NCI-H2029 treated with DMSO at 0.1 percent for 48 hours (cell line): ENCODE data around the gene RPS10.
"Not testable (repeated sequence)": the region's sequence is repeated elsewhere in the genome, so short reads cannot be mapped to it uniquely, and the experiment has no call there.

Experiments used
- DNase-seq: peaks from one replicate; lab custom pipeline; 2025; lab: John Stamatoyannopoulos, UW

Gene RPS10

GRCh38 chr6:34392497-34393190 lies 33.2 kb downstream of the RPS10 start, which contains the start of gene NUDT3:
Gene NUDT3, minus strand, starts transcription at chr6:34392669. Its CDS starts 307 bp downstream, at chr6:34392362.
- DNase-seq: peak; percentile 70

DNA sequence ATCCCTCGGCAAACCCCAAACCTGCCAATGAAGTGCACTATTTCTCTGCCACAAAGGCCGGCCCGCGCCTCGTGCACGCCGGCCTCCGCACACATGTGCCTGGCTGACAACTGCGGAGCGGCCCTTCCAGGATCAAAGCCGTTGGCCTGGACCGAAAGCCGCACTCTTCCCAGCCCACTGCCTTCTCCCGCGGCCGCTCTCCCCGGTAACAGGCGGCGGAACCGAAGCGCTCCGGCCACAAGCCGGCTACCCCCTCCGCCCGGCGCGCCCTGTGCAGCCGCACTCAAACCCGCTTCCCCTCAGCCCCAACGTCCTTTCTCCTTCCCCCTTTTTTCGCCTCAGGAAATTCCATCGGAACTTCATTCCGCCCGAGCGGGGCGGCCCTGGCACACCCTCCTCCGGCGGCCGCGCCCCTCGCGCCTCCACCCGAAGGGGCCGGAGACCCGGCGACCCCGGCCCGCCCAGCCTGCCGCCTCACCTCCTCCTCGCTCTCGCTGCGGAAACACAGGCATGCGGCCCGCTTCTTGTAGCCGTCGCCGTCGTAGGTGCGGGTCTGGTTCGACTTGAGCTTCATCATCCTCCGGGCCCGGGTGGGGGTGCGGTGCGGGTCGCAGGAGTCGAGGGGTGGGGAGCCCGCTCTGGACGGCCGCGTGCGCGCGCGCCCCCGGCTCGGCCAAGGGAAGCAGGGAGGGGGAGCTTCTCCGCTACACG lies 33.9 kb downstream of the RPS10 start:
- peak; percentile 36 for DNase-seq

- no peak for DNase-seq
These were observed 34.4 kb downstream of the RPS10 start for GRCh38 chr6:34391473-34391785.

GRCh38 chr6:34390531-34391472 lies 35.1 kb downstream of the RPS10 start:
- peak; percentile 73 for DNase-seq

DNA sequence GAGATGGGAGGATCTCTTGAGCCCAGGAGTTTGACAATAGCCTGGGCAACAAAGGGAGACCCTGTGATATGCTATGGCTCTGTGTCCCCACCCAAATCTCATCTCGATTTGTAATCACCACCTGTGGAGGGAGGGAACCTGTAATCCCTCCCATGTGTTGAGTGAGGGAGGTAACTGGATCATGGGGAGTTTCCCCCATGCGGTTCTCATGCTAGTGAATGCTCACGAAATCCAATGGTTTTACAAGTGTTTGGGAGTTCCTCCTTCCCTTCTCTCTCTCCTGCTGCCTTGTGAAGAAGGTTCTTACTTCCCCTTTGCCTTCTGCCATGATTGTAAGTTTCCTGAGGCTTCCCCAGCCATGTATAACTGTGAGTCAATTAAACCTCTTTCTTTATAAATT lies 36.8 kb downstream of the RPS10 start:
- DNase-seq: no peak

- DNase-seq: no peak
These were observed 37.4 kb downstream of the RPS10 start for GRCh38 chr6:34388421-34388820.

GRCh38 chr6:34386316-34387137 lies 39.3 kb downstream of the RPS10 start:
- no peak for DNase-seq

GRCh38 chr6:34385793-34386195 lies 40.1 kb downstream of the RPS10 start:
- DNase-seq: no peak

- DNase-seq: no peak
These were observed 41.3 kb downstream of the RPS10 start for GRCh38 chr6:34384321-34385153.

DNA sequence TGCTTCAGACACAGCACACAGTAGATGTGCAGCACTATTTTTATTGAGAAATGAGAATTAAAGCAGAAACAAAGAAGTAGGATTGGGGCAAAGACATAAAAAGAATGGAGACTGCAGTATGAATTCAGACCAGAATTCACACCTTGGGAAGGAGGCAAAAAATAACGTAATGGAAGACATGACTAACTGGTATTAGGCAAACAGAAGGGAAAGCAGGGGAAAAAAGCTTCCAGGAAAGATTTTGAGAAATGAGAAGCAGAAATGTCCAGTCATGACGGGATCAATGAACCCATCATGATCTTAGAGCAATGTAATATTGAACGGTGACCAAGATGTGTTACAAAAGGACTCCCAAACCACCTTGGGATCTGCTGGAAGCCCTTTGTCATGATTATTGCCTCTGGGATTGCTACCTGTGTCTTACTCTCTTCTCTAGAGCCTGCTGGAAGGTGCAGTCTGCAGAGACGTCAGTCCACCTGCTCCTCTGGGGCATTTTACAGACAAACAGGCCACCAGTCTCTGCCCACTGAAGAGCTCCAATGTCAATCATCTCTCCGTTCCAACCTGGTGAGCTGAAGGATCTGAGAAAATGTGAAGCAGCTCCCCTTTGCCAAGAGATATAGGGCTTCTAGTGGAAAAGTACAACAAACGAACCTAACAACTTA lies 42.1 kb downstream of the RPS10 start:
- no peak for DNase-seq

DNA sequence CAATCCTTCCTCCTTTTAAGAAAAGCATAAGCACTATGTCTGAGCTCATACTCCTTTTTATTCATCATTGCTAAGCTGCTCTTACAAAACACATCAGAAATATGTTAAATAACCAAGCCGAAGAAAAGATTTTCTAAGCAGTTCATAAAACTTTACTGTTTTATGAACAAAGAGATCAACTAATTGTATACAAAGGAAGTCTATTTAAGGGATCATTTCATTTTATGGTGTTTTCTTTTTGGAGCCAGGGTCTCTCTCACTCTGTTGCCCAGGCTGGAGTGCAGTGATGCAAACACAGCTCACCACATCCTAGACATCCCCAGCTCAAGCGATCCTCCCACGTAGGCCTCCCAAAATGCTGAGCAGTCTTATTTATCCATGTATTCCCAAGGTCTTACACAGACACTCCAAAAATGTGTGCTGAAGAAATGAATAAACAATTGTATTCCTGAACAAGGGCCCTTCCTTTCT lies 42.7 kb downstream of the RPS10 start:
- no peak for DNase-seq

DNA sequence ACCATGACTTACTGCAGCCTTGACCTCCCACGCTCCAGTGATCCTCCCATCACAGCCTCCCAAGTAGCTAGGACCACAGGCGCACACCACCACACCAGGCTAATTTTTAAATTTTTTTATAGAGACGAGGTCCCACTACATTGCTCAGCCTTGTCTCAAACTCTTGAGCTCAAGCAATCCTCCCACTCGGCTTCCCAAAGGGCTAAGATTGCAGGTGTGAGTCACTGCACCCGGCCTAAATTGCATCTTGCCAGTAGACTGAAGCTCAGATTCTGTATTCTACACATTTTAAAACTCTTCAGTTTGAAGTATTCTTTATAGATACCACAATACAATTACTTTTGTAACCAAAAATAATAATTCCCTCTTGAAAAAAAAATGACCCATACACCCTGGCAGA lies 44.8 kb downstream of the RPS10 start:
- no peak for DNase-seq

DNA sequence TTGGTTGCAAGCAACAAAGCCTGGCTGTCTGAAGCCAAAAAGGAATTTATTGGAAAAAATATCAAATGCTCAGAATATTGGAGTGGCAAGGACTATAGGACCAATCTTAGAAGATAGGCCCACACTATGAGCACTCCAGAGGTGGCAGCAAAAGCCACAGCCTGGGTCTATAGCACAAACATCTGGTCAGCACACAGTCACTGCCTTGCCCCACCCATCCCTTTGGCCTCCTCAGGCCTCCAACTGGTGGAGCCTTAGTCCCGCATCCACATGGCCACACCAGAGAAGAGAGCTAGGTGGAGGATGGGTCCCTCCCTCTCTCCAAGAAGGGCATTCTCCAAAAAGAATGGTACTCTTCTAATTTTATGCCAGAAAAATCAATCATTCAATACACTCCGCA lies 47.4 kb downstream of the RPS10 start:
- DNase-seq: no peak

- no peak for DNase-seq
These were observed 47.9 kb downstream of the RPS10 start for GRCh38 chr6:34377984-34378383.

GRCh38 chr6:34377571-34377970 lies 48.3 kb downstream of the RPS10 start:
- not testable (repeated sequence) for DNase-seq

DNA sequence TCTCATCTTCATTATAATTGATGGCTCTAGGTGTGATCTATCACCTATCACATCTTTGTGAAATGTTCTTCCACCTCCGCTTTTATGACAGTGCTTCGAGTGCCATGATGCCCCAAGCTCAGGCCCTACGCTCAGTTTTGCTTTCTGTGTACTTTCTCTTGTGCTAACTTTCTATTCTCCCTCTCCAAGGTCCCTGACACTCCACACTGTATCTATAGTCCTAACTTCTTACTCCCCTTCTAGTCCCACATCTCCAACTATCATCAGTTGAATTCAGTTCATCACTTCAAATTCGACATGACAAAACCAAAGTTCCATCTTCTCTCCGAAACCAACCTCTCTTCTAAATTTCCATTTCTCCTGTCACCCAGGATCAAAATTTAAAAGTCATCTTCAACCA lies 50.0 kb downstream of the RPS10 start:
- DNase-seq: no peak

GRCh38 chr6:34374508-34374907 lies 51.4 kb downstream of the RPS10 start:
- no peak for DNase-seq

DNA sequence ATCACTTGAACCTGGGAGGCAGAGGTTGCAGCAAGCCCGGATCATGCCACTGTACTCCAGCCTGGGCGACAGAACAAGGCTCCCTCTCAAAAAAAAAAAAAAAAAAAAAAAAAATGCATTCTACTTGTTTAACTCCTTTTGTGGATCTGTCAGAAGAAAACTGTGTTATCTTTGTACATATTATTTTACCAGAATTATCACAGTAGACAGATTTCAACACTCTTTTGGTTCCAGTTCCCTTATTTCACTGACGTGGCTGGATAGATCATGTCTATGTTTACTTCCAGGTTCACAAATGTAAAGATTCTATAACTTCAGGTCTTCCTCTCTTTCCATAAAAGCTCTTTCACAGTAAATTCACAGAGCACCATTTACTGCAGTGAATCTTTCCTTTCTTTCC lies 51.8 kb downstream of the RPS10 start:
- DNase-seq: no peak

- no peak for DNase-seq
These were observed 52.4 kb downstream of the RPS10 start for GRCh38 chr6:34373511-34373910.

DNA sequence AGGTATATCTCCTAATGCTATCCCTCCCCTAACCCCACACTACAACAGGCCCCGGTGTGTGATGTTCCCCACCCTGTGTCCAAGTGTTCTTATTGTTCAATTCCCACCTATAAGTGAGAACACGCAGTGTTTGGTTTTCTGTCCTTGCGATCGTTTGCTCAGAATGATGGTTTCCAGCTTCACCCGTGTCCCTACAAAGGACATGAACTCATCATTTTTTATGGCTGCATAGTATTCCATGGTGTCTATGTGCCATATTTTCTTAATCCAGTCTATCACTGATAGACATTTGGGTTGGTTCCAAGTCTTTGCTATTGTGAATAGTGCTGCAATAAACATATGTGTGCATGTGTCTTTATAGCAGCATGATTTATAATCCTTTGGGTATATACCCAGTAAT lies 54.0 kb downstream of the RPS10 start:
- DNase-seq: not testable (repeated sequence)
